HFFc6 (cell line): ENCODE data around the gene AURKB. TPM values are rescaled to one million over a fixed set of nuclear protein-coding genes. Genes with fewer than 3 reads are reported as not detected.

Source experiments
- DNase-seq: peaks from one replicate; pipeline ENCODE4 v3.0.0-alpha.2; 2018
- H3K27ac Mint-ChIP-seq: 2 replicates; pipeline ENCODE4 v1.8.0; 2020; ENCODE audit warnings: mild to moderate bottlenecking, mixed read lengths
- H3K27me3 Mint-ChIP-seq: 2 replicates; pipeline ENCODE4 v1.8.0; 2021; ENCODE audit warnings: mild to moderate bottlenecking, moderate library complexity, mixed read lengths; ENCODE audit not compliant: insufficient read depth
- H3K36me3 Mint-ChIP-seq: 2 replicates; pipeline ENCODE4 v1.8.0; 2021; ENCODE audit warnings: low read depth, mixed read lengths
- H3K4me1 Mint-ChIP-seq: 2 replicates; pipeline ENCODE4 v1.8.0; 2020; ENCODE audit warnings: low read depth, mixed read lengths
- H3K4me3 Mint-ChIP-seq: 2 replicates; pipeline ENCODE4 v1.8.0; 2020; ENCODE audit warnings: mild to moderate bottlenecking, moderate library complexity, mixed read lengths
- H3K9me3 Mint-ChIP-seq: 2 replicates; pipeline ENCODE4 v1.8.0; 2020; ENCODE audit warnings: mild to moderate bottlenecking, mixed read lengths
- CTCF ChIP-seq: fragments of 200-600 bp; sonication (generic); IDR thresholded peaks from 2 replicates; pipeline ENCODE4 v1.5.0; 2021; ENCODE audit warnings: antibody characterized with exemption, mild to moderate bottlenecking
- total RNA-seq, 6 experiments: library from RNA; stranded (reverse); fragmentation: NEBNext Ultra II Directional; extraction: Animal tissue kit (Norgen Biotek cat#: 25700); gene quantifications; 2 replicates in 1 of 6; 3 replicates in 5 of 6; pipeline ENCODE4 v1.2.3, GENCODE V29; 2021

The AURKB gene
- total RNA-seq, 6 experiments from 2014 or later = 24.5 to 43.4 (median 39.5) TPM

GRCh38 chr17:8244768-8245167, 34.4 kb upstream of the AURKB start:
- Mint-ChIP-seq H3K9me3 (no peaks in the 10 kb centered on the region), H3K4me3 (no peak overlapping the region), H3K4me1 (peaks cover 10% of the 10 kb centered on the region), H3K27me3 (peaks cover 8% of the 10 kb centered on the region; the same call in 1 of the 2 replicates), H3K27ac (no peak overlapping the region), H3K36me3 (peaks cover 11% of the 10 kb centered on the region)
- no peak for DNase-seq
- TF ChIP-seq CTCF = no peak

DNA sequence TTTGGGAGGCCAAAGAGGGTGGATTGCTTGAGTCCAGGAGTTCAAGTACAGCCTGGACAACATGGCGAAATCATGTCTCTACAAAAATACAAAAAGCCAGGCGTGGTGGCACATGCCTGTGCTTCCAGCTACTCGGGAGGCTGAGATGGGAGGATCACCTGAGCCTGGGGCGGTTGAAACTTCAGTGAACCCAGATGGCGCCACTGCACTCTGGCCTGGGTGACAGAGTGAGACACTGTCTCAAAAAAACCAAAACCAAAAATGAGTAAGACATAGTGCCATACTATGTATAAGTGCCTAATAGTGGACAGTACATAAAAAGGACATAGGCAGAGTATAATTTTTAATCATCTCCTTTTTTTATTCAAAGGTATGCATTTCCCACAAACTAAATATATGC, 33.5 kb upstream of the AURKB start:
- H3K27ac Mint-ChIP-seq = no peak overlapping the region

GRCh38 chr17:8237886-8238285, 27.5 kb upstream of the AURKB start:
- Mint-ChIP-seq H3K36me3 (peaks cover 12% of the 10 kb centered on the region; the same call in 1 of the 2 replicates), H3K9me3 (no peaks in the 10 kb centered on the region), H3K4me3 (no peak overlapping the region), H3K27me3 (no peaks in the 10 kb centered on the region; the same call in 1 of the 2 replicates), H3K4me1 (no peaks in the 10 kb centered on the region), H3K27ac (no peak overlapping the region)
- no peak for DNase-seq
- TF ChIP-seq CTCF = no peak

More for the DNA sequence above, 33.5 kb upstream of the AURKB start:
- DNase-seq = no peak
- no peak for TF ChIP-seq CTCF
- H3K9me3 Mint-ChIP-seq = no peaks in the 10 kb centered on the region
- 0 out of 2 replicates have a peak, but pooled peaks cover 5% of the 10 kb centered on the region for H3K4me1 Mint-ChIP-seq
- peaks cover 2% of the 10 kb centered on the region; the same call in 1 of the 2 replicates for H3K27me3 Mint-ChIP-seq
- peaks cover 11% of the 10 kb centered on the region for H3K36me3 Mint-ChIP-seq
- H3K4me3 Mint-ChIP-seq = no peak overlapping the region

GRCh38 chr17:8237175-8237574, 26.8 kb upstream of the AURKB start:
- H3K4me1 Mint-ChIP-seq = no peaks in the 10 kb centered on the region
- peaks cover 12% of the 10 kb centered on the region; the same call in 1 of the 2 replicates for H3K36me3 Mint-ChIP-seq
- no peaks in the 10 kb centered on the region for H3K9me3 Mint-ChIP-seq
- H3K4me3 Mint-ChIP-seq = no peak overlapping the region
- TF ChIP-seq CTCF = no peak
- no peak overlapping the region for H3K27ac Mint-ChIP-seq
- no peaks in the 10 kb centered on the region; the same call in 1 of the 2 replicates for H3K27me3 Mint-ChIP-seq
- DNase-seq = no peak

GRCh38 chr17:8235676-8236075, 25.3 kb upstream of the AURKB start:
- DNase-seq = no peak
- H3K27me3 Mint-ChIP-seq = no peaks in the 10 kb centered on the region; the same call in 1 of the 2 replicates
- H3K4me3 Mint-ChIP-seq = no peak overlapping the region
- TF ChIP-seq CTCF = no peak
- no peak overlapping the region for H3K27ac Mint-ChIP-seq
- H3K36me3 Mint-ChIP-seq = peaks cover 19% of the 10 kb centered on the region; the same call in 1 of the 2 replicates
- H3K4me1 Mint-ChIP-seq = no peaks in the 10 kb centered on the region
- H3K9me3 Mint-ChIP-seq = no peaks in the 10 kb centered on the region
